Dermis lymphatic vessel endothelial cell (primary cell): ENCODE data around the gene SMARCA2. TPM values are rescaled to one million over a fixed set of nuclear protein-coding genes. Genes with fewer than 3 reads are reported as not detected.

Source experiments
- total RNA-seq: library from RNA; depleted of rRNA; stranded (reverse); fragments of >200 nt; gene quantifications from 2 replicates; pipeline ENCODE4 v1.2.1, GENCODE V29; 2014

SMARCA2 gene
- total RNA-seq = 74.2 and 83.4 TPM in 2 replicates

DNA sequence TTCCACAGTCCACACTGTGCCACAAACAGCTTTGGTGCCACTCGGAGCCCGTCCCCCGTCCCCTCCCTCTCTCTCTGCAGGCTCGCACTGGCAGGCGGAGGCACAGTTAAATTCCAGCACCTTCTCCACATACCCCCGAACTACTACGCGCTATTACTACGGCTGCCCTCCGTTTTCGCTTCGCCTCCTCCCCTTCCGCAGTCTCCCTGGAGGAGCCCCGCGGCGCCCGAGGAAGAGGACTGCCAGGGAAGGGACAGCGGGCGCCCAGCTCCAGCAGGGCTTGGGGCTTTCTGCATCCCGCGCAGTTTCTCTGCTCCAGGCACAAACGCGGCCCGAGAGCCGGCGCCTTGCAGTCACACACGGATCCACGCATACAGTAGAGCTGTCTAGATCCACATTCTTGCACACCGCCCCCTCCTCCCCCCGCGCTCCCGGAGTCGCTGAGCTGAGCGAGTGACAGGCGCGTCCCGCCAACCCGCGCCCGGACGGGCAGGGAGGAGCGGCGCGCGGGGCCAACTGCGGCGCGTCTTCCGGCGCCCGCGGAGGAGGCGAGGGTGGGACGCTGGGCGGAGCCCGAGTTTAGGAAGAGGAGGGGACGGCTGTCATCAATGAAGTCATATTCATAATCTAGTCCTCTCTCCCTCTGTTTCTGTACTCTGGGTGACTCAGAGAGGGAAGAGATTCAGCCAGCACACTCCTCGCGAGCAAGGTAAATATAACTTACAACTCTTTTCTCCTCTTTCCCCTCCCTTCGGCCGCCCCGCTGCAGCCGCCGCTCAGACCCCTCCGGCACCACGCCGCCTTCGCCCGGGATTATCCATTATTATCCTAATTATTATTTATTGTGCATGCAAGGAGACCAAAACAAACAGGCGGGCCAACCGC lies at the start of gene SMARCA2:
TSS of gene SMARCA2 (plus strand) at position 652 of the 885 bp plus-strand sequence. CDS start 13,676 bp downstream, outside the sequence.

